ENCODE measurements around the gene SCARB2. TPM values are rescaled to one million over a fixed set of nuclear protein-coding genes. Genes with fewer than 3 reads are reported as not detected.

The SCARB2 gene
- total RNA-seq, 2 experiments from 2014 or later, result 7.0 to 8.2 TPM

DNA sequence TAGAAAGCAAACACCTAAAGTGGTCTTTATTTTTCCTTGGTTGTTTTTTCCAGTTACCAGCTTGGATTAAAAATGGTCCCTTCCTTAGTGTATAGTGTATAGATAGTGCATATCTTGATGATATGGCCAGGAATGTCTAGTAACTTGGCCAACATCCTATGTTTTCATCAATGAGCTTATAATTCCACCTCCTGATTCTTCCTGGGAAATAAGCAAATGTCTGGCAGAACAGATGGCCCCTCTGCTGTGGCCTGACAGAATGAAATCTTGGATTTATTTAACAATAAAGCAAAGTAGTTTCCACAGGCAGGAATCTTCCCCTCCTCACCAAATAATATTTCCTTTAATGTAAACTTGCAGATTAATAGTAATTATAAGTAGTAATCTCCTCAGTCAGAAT lies 6.1 kb downstream of the SCARB2 start:
- Mint-ChIP-seq H3K9me3 (no peaks in the 10 kb centered on the region), H3K27me3 (no peaks in the 10 kb centered on the region), H3K27ac (no peak overlapping the region), H3K4me1 (ENCODE audit: low read depth) (peaks cover 21% of the 10 kb centered on the region), H3K36me3 (no peaks in the 10 kb centered on the region), H3K4me3 (no peak overlapping the region)
- ChIA-PET CTCF (interaction anchor here (0.6 kb wide), 1 partner anchor 671 kb away, joined by 3 read pairs; no protein-coding TSS in a partner anchor), POLR2A (no interaction called here)
- DNase-seq, result no peak
- intact Hi-C loops (cut with micrococcal nuclease), result no loop called here

GRCh38 chr4:76206222-76206942 lies 7.2 kb downstream of the SCARB2 start:
- Mint-ChIP-seq H3K4me1 (ENCODE audit: low read depth) (peaks cover 13% of the 10 kb centered on the region), H3K27me3 (no peaks in the 10 kb centered on the region), H3K27ac (no peak overlapping the region), H3K4me3 (no peak overlapping the region), H3K9me3 (no peaks in the 10 kb centered on the region), H3K36me3 (no peaks in the 10 kb centered on the region)
- intact Hi-C loops (cut with micrococcal nuclease), result no loop called here
- ChIA-PET POLR2A (no interaction called here), CTCF (interaction anchor here (0.6 to 0.9 kb wide), 2 partner anchors 27 to 54 kb away, joined by 3 to 4 read pairs; no protein-coding TSS in a partner anchor)
- DNase-seq, result no peak

GRCh38 chr4:76205476-76205875 lies 8.1 kb downstream of the SCARB2 start:
- Mint-ChIP-seq H3K4me1 (ENCODE audit: low read depth) (peaks cover 20% of the 10 kb centered on the region), H3K36me3 (no peaks in the 10 kb centered on the region), H3K9me3 (no peaks in the 10 kb centered on the region), H3K27ac (no peak overlapping the region), H3K27me3 (no peaks in the 10 kb centered on the region), H3K4me3 (no peak overlapping the region)
- ChIA-PET POLR2A (interaction anchor here (0.6 kb wide), 1 partner anchor 1242 kb away, joined by 3 read pairs; no protein-coding TSS in a partner anchor), CTCF (interaction anchor here (0.9 kb wide), 1 partner anchor 26 kb away, joined by 3 read pairs; no protein-coding TSS in a partner anchor)
- intact Hi-C loops (cut with micrococcal nuclease), result no loop called here
- no peak for DNase-seq

DNA sequence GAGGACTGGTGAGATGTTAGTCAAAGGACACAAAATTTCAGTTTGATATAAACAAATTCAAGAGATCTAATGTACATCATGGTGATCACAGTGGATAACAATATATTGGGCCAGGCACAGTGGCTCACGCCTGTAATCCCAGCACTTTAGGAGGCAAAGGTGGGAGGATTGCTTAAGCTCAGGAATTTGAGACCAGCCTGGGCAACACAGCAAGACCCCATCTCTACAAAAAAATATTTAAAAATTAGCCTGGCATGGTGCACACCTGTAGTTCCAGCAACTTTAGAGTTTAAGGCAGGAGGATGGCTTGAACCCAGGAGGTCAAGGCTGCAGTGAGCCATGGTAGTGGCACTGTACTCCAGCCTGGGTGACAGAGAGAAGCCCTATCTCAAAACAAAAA lies 8.7 kb downstream of the SCARB2 start:
- ChIA-PET CTCF (interaction anchor here (0.9 kb wide), 1 partner anchor 25 kb away, joined by 3 read pairs; no protein-coding TSS in a partner anchor), POLR2A (interaction anchor here (0.6 kb wide), 1 partner anchor 1243 kb away, joined by 3 read pairs; no protein-coding TSS in a partner anchor)
- Mint-ChIP-seq H3K27ac (no peak overlapping the region), H3K36me3 (no peaks in the 10 kb centered on the region), H3K4me3 (no peak overlapping the region), H3K9me3 (no peaks in the 10 kb centered on the region), H3K4me1 (ENCODE audit: low read depth) (peaks cover 25% of the 10 kb centered on the region), H3K27me3 (no peaks in the 10 kb centered on the region)
- intact Hi-C loops (cut with micrococcal nuclease), result no loop called here
- no peak for DNase-seq

DNA sequence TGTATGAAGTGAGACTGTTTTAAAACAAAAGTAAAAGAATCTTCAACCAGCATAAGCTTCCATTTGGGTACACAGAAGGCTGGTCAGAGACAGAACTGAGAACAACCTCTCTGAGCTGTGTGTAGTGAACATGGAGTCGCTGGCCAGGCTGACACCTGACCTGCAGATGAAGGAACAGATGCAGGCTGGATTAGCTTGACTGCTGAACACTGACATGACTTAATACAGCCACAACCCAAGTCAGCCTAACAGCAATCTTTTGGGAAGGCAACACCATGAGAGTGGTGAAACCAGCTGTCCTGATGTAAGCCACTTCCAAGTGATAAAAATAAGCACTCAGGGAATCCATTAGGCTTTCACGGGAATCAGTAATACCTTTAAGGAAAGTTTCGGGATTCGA lies 10.1 kb downstream of the SCARB2 start:
- Mint-ChIP-seq H3K4me3 (no peak overlapping the region), H3K9me3 (no peaks in the 10 kb centered on the region), H3K4me1 (ENCODE audit: low read depth) (peaks cover 34% of the 10 kb centered on the region), H3K27me3 (no peaks in the 10 kb centered on the region), H3K36me3 (no peaks in the 10 kb centered on the region), H3K27ac (no peak overlapping the region)
- intact Hi-C loops (cut with micrococcal nuclease), result no loop called here
- ChIA-PET POLR2A (no interaction called here), CTCF (no interaction called here)
- DNase-seq, result no peak

DNA sequence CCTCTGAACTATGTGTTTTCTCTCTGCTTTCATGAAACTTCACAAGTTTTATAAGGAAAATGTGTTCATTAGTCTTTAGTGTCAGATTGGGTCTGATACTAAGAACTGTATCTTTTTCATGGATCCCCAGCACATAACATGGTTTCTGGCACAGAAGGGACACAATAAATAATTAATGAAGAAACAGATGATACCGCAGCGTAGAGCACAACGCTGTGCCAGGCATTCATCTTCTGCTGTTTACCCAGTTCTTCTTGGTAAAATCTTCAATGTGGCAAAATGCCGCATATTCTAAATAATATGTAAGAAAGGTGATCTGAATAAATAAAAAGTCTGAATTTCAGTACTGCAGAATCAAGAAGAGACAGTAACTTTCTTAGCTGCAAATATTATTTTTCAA lies 12.3 kb downstream of the SCARB2 start:
- ChIA-PET CTCF (interaction anchor here (2.1 to 2.7 kb wide), 2 partner anchors 20 to 177 kb away, joined by 8 to 16 read pairs; no protein-coding TSS in a partner anchor), POLR2A (no interaction called here)
- H3K27ac Mint-ChIP-seq, result no peak overlapping the region
- no peaks in the 10 kb centered on the region for H3K27me3 Mint-ChIP-seq
- H3K9me3 Mint-ChIP-seq, result no peaks in the 10 kb centered on the region
- no peak overlapping the region for H3K4me3 Mint-ChIP-seq
- no peak for DNase-seq
- H3K36me3 Mint-ChIP-seq, result no peaks in the 10 kb centered on the region
- H3K4me1 Mint-ChIP-seq (ENCODE audit: low read depth), result peaks cover 43% of the 10 kb centered on the region
- intact Hi-C loops (cut with micrococcal nuclease), result no loop called here

- CTCF ChIA-PET, result interaction anchor here (2.1 to 2.7 kb wide), 2 partner anchors 20 to 177 kb away, joined by 8 to 16 read pairs; no protein-coding TSS in a partner anchor
Measured at GRCh38 chr4:76200771-76201231, 12.8 kb downstream of the SCARB2 start.

GRCh38 chr4:76199664-76200211 lies 13.9 kb downstream of the SCARB2 start:
- CTCF ChIA-PET, result interaction anchor here (1.3 to 2.7 kb wide), 4 partner anchors 13 to 178 kb away, joined by 5 to 16 read pairs (median 6); partner anchors contain the start of gene STBD1
- H3K36me3 Mint-ChIP-seq, result peaks cover 2% of the 10 kb centered on the region
- DNase-seq, result peak; percentile 39
- H3K27ac Mint-ChIP-seq, result peak overlapping the region; percentile 54
- POLR2A ChIA-PET, result no interaction called here
- intact Hi-C loops (cut with micrococcal nuclease), result loop anchor here (5.0 kb wide), 1 partner anchor 207 kb away; the partner anchor contains the start of gene SDAD1
- no peaks in the 10 kb centered on the region for H3K27me3 Mint-ChIP-seq
- no peaks in the 10 kb centered on the region for H3K9me3 Mint-ChIP-seq
- no peak overlapping the region for H3K4me3 Mint-ChIP-seq
- peaks cover 40% of the 10 kb centered on the region for H3K4me1 Mint-ChIP-seq (ENCODE audit: low read depth)

More at GRCh38 chr4:76200771-76201231, 12.8 kb downstream of the SCARB2 start:
- peak; percentile 44 for DNase-seq
- H3K27ac Mint-ChIP-seq, result peak overlapping the region; percentile 0
- no peak overlapping the region for H3K4me3 Mint-ChIP-seq
- H3K27me3 Mint-ChIP-seq, result no peaks in the 10 kb centered on the region
- intact Hi-C loops (cut with micrococcal nuclease), result no loop called here
- peaks cover 43% of the 10 kb centered on the region for H3K4me1 Mint-ChIP-seq (ENCODE audit: low read depth)
- POLR2A ChIA-PET, result no interaction called here
- no peaks in the 10 kb centered on the region for H3K9me3 Mint-ChIP-seq
- no peaks in the 10 kb centered on the region for H3K36me3 Mint-ChIP-seq

- POLR2A ChIA-PET, result interaction anchor here (0.6 to 1.1 kb wide), 2 partner anchors 10 to 103 kb away, joined by 3 to 4 read pairs; no protein-coding TSS in a partner anchor
- no peak overlapping the region for H3K4me3 Mint-ChIP-seq
- H3K27ac Mint-ChIP-seq, result peak overlapping the region; percentile 20
- CTCF ChIA-PET, result interaction anchor here (1.2 to 2.7 kb wide), 3 partner anchors 12 to 19 kb away, joined by 3 to 16 read pairs (median 5); no protein-coding TSS in a partner anchor
- peaks cover 13% of the 10 kb centered on the region for H3K36me3 Mint-ChIP-seq
- peak; percentile 73 for DNase-seq
- peaks cover 1% of the 10 kb centered on the region for H3K9me3 Mint-ChIP-seq
- H3K27me3 Mint-ChIP-seq, result no peaks in the 10 kb centered on the region
- intact Hi-C loops (cut with micrococcal nuclease), result loop anchor here (1.0 to 5.0 kb wide), 3 partner anchors 12 to 206 kb away; partner anchors contain the start of gene SDAD1
- H3K4me1 Mint-ChIP-seq (ENCODE audit: low read depth), result peaks cover 44% of the 10 kb centered on the region
Measured at GRCh38 chr4:76198411-76199237, 15.0 kb downstream of the SCARB2 start.

- CTCF ChIA-PET, result interaction anchor here (1.2 kb wide), 1 partner anchor 18 kb away, joined by 3 read pairs; no protein-coding TSS in a partner anchor
- intact Hi-C loops (cut with micrococcal nuclease), result loop anchor here (1.0 to 5.0 kb wide), 3 partner anchors 12 to 206 kb away; partner anchors contain the start of gene SDAD1
- peak overlapping the region; percentile 50 for H3K27ac Mint-ChIP-seq
Measured at GRCh38 chr4:76197971-76198410, 15.6 kb downstream of the SCARB2 start.

GRCh38 chr4:76197031-76197743 lies 16.4 kb downstream of the SCARB2 start:
- intact Hi-C loops (cut with micrococcal nuclease), result loop anchor here (5.0 kb wide), 1 partner anchor 205 kb away; the partner anchor contains the start of gene SDAD1

More at GRCh38 chr4:76197971-76198410, 15.6 kb downstream of the SCARB2 start:
- Mint-ChIP-seq H3K36me3 (peaks cover 18% of the 10 kb centered on the region), H3K4me1 (ENCODE audit: low read depth) (peaks cover 44% of the 10 kb centered on the region), H3K4me3 (no peak overlapping the region), H3K9me3 (peaks cover 5% of the 10 kb centered on the region), H3K27me3 (no peaks in the 10 kb centered on the region)
- POLR2A ChIA-PET, result no interaction called here
- peak; percentile 52 for DNase-seq

More at GRCh38 chr4:76197031-76197743, 16.4 kb downstream of the SCARB2 start:
- Mint-ChIP-seq H3K4me1 (ENCODE audit: low read depth) (peaks cover 44% of the 10 kb centered on the region), H3K4me3 (no peak overlapping the region), H3K27ac (no peak overlapping the region), H3K36me3 (peaks cover 25% of the 10 kb centered on the region), H3K9me3 (peaks cover 10% of the 10 kb centered on the region), H3K27me3 (no peaks in the 10 kb centered on the region)
- no peak for DNase-seq
- POLR2A ChIA-PET, result no interaction called here
- CTCF ChIA-PET, result no interaction called here
